ENCODE data around the gene HAND2. TPM values are rescaled to one million over a fixed set of nuclear protein-coding genes. Genes with fewer than 3 reads are reported as not detected.

HAND2 gene
- total and polyA plus RNA-seq, 10 donors = 0.80 to 6.3 (median 1.8) TPM

- no peaks in the 10 kb centered on the region for H3K36me3 ChIP-seq
- H3K9me3 ChIP-seq = peaks cover 0 to 10% (median 0%) of the 10 kb centered on the region in 8 donors
- 17 to 38% (median 29%) methylated on average over 3 of the region's 3 CpGs for WGBS, 5 donors
- no peak overlapping the region for H3K27ac ChIP-seq
- H3K4me1 ChIP-seq = peaks cover 5 to 37% (median 24%) of the 10 kb centered on the region in 6 donors
- TF ChIP-seq POLR2AphosphoS5 (IDR thresholded peaks at IDR 0.05) (no peak), CTCF (IDR thresholded peaks at IDR 0.05 in 8 of 11, conservative IDR thresholded peaks at IDR 0.05 in 3 of 11) (no peak), POLR2A (IDR thresholded peaks at IDR 0.05) (no peak)
- no peak overlapping the region for H3K4me3 ChIP-seq
- no peak for DNase-seq
- H3K27me3 ChIP-seq (replicated peaks in 1 of 7) = peaks cover 8 to 100% (median 84%) of the 10 kb centered on the region in 7 donors
- intact Hi-C loops (cut with DNase I; ENCODE audit: low total_unique reads) = no loop called here
Observed at GRCh38 chr4:173511787-173512361, 18.2 kb downstream of the HAND2 start.

- WGBS, 5 donors = 2 to 6% (median 4%) methylated on average over 56 to 72 of the region's 72 CpGs
- H3K36me3 ChIP-seq = no peaks in the 10 kb centered on the region
- TF ChIP-seq POLR2AphosphoS5 (IDR thresholded peaks at IDR 0.05) (peak; percentile 51 to 79 (median 77)), POLR2A (IDR thresholded peaks at IDR 0.05) (no peak)
- H3K4me1 ChIP-seq = peaks cover 5 to 46% (median 33%) of the 10 kb centered on the region in 6 donors
- H3K27ac ChIP-seq = peak overlapping the region in 7 of 8 donors; percentile 32 to 70 (median 53)
- intact Hi-C loops (cut with DNase I; ENCODE audit: low total_unique reads) = loop anchor here (10.0 kb wide), 1 partner anchor 615 kb away; no protein-coding TSS in a partner anchor
- H3K9me3 ChIP-seq = peaks cover 0 to 10% (median 0%) of the 10 kb centered on the region in 8 donors
- H3K4me3 ChIP-seq = peak overlapping the region; percentile 19 to 64 (median 42)
- DNase-seq = no peak
- peaks cover 8 to 100% (median 86%) of the 10 kb centered on the region in 7 donors for H3K27me3 ChIP-seq (replicated peaks in 1 of 7)
Observed at GRCh38 chr4:173509036-173510001, 20.7 kb downstream of the HAND2 start.

- Histone ChIP-seq H3K27me3 (replicated peaks in 1 of 7) (peaks cover 11 to 100% (median 91%) of the 10 kb centered on the region in 7 donors), H3K4me3 (peak overlapping the region in 6 of 8 donors; percentile 34 to 64 (median 46)), H3K4me1 (peaks cover 5 to 46% (median 33%) of the 10 kb centered on the region in 6 donors), H3K36me3 (no peaks in the 10 kb centered on the region), H3K27ac (peak overlapping the region in 1 of 8 donors; percentile 53), H3K9me3 (peaks cover 0 to 10% (median 0%) of the 10 kb centered on the region in 8 donors)
- no peak for DNase-seq
- intact Hi-C loops (cut with DNase I; ENCODE audit: low total_unique reads) = loop anchor here (10.0 kb wide), 1 partner anchor 616 kb away; no protein-coding TSS in a partner anchor
- WGBS, 5 donors = 14 to 24% (median 18%) methylated on average over 28 to 34 of the region's 34 CpGs
- TF ChIP-seq CTCF (IDR thresholded peaks at IDR 0.05 in 8 of 11, conservative IDR thresholded peaks at IDR 0.05 in 3 of 11) (no peak), POLR2A (IDR thresholded peaks at IDR 0.05) (no peak), POLR2AphosphoS5 (IDR thresholded peaks at IDR 0.05) (no peak)
Observed at GRCh38 chr4:173508386-173509035, 21.5 kb downstream of the HAND2 start.
